ENCODE data around the gene UBN2.

Gene UBN2

GRCh38 chr7:139232904-139233303 lies 1.9 kb downstream of the UBN2 start:
- no peak for DNase-seq

DNA sequence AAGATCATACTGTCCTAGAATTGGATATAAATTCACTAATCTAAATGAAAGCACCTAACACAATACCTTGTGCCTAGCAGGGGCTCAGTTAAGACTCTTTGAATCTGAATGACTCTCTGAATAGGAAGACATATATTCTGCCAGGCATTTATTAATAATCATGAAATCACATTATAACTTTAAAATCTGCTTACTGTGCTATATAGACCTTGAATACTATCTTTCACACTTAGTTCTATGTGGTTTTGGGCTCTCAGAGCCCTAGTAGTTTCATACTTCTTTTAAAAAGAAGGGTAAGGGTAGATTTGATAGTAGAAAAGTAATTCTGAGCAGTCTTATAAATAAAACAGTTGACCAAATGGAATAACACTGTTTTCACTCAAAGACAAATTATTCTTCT lies 10.2 kb downstream of the UBN2 start:
- DNase-seq: no peak

- no peak for DNase-seq
Observed at GRCh38 chr7:139242741-139243281, 11.8 kb downstream of the UBN2 start.

DNA sequence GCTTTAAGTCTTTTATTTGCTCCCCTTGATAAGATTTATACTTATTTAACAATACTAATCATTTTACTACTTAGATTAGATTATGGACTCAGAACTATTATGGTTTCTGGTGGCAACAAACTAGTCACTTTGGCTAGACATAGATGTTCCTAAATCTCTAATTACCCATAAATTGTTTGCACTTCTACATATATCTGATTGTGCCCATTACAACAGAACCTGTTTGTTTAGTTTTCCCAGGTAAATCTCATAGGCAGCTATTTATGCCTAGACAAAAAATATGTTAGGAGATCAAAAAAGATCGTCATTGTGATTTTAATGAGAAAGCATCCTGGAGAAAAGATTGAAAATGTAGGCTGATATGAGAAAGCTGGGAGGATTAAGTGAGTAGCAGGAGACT lies 14.4 kb downstream of the UBN2 start:
- no peak for DNase-seq

- DNase-seq: no peak
Observed at GRCh38 chr7:139246494-139246893, 15.5 kb downstream of the UBN2 start.

GRCh38 chr7:139246905-139247304 lies 15.9 kb downstream of the UBN2 start:
- DNase-seq: no peak

DNA sequence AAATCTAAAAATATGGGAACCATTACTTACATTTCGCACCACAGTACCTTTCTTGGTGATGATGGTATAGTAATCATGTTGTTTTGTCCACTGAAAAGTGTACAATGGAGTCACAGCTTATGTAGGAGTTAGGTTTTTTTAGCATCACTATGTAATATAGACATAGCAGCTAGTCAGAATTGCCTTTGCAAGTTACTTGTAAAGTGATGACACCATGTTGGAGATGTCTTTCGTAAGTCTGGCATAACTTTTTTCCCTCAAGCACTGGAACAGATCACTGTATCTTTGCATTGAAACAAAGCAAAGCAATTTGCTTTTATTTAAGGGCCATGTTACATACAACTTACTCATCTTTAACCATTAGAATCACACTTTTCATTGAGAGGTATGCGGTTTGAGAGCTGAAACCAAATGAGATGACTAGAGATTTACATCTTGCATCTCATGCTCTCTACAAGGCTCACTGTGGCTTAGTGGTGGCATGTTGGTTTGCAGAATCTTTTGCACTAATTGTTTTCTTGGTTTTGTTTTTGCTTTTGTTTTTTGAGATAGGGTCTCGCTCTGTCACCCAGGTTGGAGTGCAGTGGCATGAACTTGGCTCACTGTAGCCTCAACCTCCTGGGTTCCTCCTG lies 18.3 kb downstream of the UBN2 start:
- DNase-seq: no peak

GRCh38 chr7:139252451-139252850 lies 21.4 kb downstream of the UBN2 start:
- DNase-seq: no peak

- no peak for DNase-seq
Observed at GRCh38 chr7:139254281-139254680, 23.2 kb downstream of the UBN2 start.

- DNase-seq: no peak
Observed at GRCh38 chr7:139254728-139255127, 23.7 kb downstream of the UBN2 start.

DNA sequence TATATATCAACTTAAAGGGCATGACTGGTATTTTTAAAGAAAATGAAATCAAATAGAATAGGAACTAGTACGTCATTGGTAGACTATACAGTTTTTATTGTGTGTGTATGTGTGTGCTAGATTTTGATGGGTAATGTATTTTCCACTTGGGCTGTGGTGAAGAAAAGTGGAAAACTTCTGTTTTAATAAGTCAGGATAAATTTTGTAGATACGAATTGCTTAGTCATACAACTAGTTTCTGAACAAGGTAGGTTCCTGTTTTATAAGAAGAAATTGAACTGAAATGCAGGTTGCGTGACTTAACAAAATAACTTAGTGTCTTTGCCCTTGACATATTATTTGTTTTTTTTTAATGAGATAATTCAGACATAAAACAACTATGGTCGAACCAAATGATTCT lies 24.3 kb downstream of the UBN2 start:
- DNase-seq: no peak

DNA sequence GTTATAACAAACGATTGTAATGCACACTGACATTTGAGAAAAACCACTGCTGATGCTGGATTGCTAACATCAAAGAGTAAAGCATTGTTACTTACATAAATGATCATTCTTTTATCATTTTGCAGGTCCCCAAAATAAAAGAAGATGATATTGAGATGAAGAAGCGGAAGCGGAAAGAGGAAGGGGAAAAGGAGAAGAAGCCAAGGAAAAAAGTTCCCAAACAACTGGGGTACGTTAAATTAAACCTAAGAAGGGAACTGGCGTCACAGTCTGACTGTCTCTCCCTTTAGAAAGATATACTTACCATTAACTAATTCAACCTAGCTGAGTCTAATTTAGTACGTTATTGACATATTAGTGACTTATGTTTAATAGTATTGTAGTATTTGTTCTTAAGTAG lies 28.1 kb downstream of the UBN2 start:
- no peak for DNase-seq

GRCh38 chr7:139264220-139264619 lies 33.2 kb downstream of the UBN2 start:
- no peak for DNase-seq

- DNase-seq: no peak
Observed at GRCh38 chr7:139265673-139266072, 34.6 kb downstream of the UBN2 start.

- no peak for DNase-seq
Observed at GRCh38 chr7:139271718-139272628, 40.9 kb downstream of the UBN2 start.

GRCh38 chr7:139284252-139284896 lies 53.3 kb downstream of the UBN2 start:
- no peak for DNase-seq

GRCh38 chr7:139286144-139286543 lies 55.1 kb downstream of the UBN2 start:
- no peak for DNase-seq

DNA sequence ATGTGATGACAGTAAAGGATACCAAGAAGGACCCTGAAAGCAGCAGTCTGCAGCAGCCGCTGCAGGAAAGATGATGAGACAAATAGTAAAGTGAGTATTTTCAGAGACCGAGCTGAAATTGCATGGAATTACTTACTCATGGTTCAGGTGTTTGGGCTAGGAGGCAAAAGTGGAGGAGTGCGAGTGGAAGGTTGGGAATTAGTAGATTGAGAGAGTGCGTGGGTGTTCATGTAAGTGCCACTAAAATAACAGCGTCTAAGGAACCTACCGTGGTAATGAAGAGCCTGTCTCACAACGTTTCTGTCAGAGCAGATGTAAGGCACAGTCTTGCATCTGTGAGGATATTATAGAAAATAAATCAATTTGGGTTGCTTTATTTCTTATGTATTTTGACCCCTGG lies 61.8 kb downstream of the UBN2 start:
- no peak for DNase-seq

DNA sequence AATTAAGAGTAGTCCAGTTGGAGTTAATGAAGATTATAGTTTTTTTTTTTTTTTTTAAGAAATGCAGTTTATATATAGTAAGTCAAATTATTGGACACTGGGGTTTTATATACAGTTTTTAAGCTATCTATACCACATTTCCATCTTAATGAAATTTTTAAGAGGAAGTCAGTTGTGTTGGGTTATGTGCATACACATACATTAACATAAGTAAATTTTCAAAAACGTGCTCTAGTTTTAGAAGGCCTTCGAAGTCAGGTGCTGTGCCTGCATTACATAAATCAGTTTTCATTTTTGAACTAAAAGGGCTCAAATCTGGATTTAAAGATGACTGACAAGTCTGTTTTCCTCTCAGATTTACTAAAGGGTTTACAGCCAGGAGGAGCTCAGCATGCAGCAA lies 62.5 kb downstream of the UBN2 start:
- DNase-seq: no peak

DNA sequence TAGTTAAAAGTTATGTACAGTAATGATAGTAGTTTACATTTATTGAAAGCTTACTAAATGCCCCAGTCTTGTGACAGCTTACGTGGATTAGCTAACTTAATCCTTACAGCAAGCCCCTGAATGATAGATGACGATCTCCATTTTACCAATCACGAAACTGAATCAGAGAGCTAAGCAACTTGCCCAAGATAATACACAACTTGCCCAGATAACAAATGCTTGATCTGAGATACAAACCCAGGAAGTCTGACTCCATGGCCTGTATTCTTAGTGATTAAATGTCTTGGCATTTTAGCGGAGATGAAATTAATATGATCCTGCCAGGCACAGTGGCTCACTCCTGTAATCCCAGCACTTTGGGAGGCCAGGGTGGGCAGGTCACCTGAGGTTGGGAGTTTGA lies 63.2 kb downstream of the UBN2 start:
- no peak for DNase-seq

DNA sequence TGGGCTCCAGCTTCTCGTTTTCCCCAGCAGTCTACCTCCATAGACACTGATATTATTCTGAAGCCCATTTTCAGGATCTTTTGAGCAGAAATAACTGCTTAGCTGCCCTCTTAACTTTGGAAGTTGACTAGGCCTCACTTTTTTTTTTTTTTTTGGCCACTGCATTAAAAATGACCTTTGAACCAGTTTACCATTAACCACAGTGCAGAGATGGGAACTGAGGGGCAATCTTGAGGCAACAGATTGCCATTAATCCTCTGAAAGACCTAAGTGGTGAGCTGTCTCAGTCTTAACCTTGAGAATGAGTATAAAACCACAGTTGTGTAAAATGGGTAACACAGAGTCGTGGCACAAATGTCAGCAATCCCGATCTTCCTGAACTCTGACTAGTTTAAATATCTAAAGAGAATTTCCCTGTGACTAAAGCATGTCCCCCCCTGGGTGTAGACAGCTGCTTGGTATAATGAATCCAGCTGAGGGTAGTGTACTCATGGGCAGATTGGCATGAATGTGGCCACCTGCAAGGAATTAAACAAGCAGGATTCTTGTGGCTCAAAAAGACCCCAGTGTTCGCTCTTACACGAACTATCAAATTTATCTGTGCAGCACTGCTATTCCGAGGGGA lies 64.0 kb downstream of the UBN2 start:
- no peak for DNase-seq

- no peak for DNase-seq
Observed at GRCh38 chr7:139297795-139298194, 66.8 kb downstream of the UBN2 start.

DNA sequence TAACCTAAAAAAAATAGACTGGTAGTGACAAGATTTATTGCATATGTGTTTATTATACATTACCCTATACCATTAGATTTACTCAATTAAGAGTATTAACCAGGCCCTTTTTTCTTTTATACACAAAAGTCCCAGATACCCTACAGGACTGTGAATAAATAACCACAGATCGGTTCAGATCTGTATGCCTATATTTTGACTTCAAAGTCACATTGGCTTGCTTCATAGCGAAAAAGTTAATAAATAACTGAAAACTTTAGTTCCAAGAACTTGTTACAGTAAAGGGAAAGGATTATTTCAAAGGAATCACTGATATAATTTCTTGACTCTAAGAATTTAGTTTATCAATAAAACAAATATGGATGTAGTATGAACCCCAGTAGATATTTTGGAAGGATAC lies 68.3 kb downstream of the UBN2 start:
- no peak for DNase-seq
